GM19455 (cell line): ENCODE results near the gene TCP11.

Experiments
- ATAC-seq: cut with Tn5 transposase; IDR thresholded peaks from one replicate; pipeline ENCODE4 v1.9.1; 2021; ENCODE audit not compliant: unreplicated experiment

Gene TCP11

DNA sequence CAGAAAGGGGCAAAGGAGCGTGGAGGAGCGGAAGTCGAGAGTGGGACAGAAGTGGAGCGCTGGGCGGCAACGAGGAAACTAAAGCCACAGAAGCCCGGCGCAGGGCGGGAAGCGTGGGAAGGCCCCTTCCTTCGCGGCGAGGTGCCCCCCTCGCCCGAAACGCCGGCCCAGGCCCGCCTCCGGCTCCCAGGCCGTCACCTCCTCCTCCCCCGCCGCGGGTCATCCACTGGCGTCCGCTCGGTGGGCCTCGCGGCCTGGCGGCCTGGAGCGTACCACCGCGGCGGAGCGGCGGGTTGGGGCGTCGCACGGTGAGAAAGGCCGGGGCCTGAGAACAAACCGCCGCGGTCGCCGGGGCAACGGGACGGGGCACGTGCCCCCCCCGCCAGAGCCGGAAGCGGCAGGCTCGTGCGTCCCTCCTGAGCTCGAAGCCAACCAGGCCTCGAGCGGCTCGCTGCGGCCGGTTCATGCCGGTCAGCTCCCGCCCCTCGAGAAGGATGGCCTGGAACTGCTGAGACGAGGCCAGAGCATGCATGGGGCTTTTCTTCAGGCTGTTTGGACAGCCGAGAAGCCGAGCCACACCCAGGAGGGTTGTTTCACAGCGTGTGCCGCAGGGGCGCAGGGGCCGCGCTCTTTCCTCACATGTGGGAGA lies at the start of gene TCP11:
TCP11 (minus strand) TSS at position 333 of the 649 bp plus-strand sequence. CDS start 469 bp downstream, outside the sequence.
- no peak for ATAC-seq

DNA sequence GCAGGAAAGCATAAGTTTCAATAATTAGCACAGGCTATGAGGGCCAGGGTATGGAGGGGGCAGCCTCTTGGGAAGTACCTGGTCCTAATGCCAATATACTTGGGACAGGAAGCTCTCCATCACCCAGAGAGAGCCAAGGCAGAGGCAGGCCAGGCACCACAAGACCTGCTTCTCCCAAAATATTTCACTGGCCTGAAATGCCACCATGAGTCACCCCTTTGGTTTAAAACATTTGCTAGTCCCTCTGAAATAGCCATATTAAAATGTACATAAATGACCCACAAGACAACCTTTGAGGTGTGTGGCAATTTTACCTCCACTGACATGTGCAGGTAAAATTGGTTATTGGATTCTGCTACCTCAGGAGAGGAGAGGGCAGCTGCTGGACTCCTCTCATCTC lies 49.2 kb upstream of the TCP11 start:
- no peak for ATAC-seq

DNA sequence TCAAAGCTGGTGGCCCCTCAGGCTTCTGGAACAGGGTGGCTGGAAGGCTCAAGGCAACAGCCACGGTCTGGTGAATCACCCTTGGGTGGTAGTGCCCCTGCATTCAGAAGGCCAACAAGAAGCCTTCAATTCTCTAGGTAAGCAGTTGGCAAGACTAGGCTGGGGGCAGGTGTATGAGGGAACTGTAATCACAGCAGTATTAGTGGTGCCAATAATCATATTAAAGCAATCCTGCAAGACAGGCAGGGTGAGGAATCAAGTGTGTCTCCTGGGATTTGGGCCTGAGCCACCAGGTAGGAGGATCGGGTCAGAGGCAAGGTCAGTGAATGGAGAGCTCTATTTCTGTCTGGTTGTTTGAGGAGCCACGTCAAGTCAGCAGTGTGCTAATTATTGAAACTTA lies 47.7 kb upstream of the TCP11 start:
- no peak for ATAC-seq

DNA sequence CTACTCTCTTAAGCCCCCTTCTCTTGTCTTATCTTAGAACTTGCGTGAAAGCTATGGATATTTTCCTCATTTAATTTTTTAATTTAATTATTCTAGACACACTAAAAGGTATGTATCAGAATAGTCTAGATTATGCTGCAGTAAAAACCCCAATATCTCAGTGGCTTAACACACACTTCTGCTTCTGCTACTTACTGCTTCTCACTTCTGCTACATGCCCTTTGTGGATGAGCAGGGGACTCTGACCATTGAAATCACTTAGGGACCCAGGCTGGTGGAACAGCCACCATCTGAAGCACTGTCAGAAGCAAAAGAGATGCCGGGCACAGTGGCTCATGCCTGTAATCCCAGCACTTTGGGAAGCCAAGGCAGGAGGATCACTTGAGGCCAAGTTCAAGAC lies 45.4 kb upstream of the TCP11 start:
- ATAC-seq, result no peak

DNA sequence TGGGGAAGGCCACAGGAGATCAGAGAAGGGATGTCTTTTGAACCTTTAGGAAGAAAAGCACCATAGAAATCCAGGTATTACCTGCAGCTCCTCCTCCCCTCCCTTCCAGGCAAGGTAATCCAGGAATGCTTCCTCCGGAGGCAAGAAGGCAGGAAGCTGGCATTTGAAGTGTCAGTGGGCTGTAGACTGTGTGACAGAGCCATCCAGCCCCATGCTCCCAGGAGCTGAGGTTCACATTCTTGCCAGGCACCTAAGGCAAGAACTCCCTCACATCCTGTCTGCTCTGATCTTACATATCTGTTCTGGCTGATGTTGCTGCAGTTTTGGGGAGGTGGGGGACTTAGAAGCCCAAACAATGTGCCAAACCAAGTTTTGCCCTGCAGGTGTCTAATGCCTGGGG lies 44.8 kb upstream of the TCP11 start:
- ATAC-seq, result no peak

DNA sequence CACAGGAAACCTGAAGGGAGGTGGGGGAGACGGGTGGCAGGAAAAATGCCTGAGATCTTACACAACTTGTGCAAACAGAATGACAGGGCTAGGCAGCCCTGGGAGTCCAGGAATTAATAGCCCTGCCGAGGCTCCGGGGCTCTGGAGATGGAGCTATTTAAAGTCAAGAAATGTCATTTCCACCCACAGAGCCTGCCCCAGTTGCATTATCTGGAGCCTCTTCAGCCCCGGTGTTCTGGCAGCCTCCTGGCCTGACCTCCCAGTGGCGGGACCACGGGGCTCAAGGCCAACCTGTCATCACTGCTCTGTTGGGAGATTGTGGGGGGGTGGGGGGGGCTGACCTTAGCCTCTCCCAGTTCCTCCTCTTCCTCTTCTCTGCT lies 44.2 kb upstream of the TCP11 start:
- ATAC-seq, result no peak

DNA sequence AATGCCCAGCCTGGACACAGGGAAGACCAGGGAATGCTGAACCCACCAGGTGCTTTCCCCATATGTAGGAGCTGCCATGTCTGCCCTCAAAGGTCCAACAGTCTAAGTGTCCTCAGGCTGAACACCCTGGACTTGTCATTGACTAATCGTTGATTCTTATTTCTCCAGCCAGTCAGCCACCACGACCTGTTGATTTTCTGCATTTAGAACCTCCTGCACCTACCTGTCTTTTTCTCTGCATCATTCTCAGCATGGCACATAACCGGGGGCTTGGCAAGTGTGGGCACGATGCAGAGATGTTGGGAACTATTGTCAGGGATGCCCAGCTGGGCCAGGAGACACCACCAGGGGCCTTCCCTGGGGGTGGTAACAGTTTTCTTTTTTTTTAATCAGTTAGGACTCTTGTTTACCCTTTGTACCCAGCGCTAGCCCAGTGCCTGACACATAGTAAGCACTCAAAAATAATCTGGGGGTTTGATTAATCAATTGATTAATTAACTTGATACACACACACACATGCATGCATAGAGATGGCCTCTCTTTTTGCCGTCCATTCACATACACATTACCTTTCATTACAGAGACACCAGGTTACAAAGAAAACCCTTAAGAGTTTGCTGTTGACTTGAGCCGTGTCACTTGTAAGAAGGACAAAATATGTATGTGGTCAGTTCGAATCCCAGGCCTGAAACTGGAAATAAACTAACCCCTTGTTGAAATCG lies 43.6 kb upstream of the TCP11 start:
- ATAC-seq, result no peak

DNA sequence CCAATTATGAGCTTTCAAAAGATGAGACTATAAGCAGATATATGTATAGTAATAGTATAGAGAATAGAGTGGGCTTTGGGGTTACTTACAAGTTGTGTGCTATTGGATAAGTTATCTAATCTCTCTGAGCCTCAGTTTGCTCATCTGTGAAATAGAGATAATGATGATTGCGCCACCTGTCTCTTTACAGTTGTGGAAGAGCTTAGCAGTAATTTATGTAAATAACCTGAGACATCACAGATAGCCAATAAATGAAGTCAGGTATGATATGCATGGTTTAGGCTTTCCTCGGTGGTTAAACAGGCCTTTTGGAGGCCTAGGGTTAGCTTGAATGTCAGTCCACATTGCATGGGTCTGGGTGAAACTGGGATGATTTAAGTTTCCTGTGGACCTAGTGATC lies 42.8 kb upstream of the TCP11 start:
- ATAC-seq, result no peak

DNA sequence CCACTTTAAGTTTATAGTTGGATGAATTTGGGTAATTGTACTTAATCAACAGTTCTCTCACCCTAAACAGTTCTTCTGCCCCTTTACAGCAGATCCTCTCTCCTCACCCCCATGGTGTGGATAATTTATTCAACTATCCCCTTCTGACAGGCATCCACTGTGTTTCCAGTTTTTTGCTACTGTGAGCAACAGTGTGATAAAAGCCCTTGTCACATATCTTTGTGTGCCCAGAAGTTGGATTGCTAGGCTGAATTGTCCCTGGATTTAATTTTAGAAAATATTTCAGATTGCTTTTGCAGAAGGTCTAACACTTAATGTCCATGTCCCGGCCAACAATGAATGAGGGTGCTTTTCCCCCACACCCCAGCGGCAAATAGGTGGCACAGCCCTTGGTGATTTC lies 42.1 kb upstream of the TCP11 start:
- no peak for ATAC-seq

DNA sequence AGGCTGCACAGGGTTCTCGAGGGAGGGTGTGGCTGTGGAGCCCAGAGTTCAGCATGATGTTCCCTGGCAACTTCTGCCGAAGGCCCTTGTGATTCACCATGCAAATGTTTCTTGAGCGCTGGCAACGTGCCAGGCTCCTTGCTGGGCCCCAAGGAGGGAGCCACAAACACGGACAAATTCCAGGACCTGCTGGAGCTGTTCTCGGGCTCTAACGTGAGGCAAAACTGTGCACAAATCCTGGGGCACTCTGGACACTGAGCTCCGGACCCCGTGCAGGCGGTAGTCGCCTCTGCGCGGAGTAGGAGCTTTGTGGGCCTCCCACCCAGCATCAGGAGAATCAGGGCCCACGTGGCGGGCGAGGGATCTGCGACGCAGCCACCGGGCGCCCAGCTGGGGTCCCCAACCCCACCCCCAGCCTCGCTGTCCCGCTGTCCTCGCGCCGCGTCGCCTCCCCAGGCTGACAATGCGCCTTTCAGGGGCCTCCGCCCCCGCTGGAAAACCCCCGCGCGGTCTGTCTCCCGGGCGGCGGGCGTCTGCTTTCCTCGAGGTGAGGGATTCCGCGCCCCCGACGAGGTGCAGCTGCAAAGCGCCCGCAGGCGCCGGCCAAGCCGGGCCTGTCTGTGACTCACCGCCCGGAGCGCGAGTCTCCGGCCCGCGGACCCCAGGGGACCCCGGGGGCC lies 40.9 kb upstream of the TCP11 start:
- ATAC-seq, result no peak

DNA sequence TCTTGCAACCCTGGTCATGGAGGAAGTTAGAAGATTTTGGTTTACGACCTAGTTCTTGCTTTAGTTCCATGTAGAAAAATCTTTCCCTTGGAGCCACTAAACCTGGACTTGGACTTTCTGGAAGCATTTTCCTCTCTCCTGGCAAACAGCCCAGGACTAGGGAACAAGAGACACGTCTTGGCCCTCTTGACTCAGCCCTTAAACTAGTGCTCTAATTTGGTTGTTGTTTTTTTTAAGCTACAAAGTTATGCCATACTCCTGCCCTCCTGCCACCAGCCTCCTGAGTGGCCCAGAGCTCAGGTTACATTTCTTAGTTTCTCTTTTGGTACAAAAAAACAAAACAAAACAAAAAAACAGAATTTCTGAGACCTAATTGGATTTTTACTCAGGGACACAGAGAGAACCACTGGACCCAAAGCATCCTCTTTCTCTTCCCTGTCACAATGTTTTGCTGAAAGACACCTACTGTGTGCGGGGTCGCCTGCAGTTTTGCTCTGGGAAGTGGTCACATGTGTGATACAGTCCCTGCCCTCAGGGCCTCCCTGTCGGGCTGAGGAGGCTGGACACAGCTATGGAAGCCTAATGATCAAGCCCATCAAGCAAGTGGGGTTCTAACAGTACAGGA lies 40.3 kb upstream of the TCP11 start:
- ATAC-seq, result no peak

DNA sequence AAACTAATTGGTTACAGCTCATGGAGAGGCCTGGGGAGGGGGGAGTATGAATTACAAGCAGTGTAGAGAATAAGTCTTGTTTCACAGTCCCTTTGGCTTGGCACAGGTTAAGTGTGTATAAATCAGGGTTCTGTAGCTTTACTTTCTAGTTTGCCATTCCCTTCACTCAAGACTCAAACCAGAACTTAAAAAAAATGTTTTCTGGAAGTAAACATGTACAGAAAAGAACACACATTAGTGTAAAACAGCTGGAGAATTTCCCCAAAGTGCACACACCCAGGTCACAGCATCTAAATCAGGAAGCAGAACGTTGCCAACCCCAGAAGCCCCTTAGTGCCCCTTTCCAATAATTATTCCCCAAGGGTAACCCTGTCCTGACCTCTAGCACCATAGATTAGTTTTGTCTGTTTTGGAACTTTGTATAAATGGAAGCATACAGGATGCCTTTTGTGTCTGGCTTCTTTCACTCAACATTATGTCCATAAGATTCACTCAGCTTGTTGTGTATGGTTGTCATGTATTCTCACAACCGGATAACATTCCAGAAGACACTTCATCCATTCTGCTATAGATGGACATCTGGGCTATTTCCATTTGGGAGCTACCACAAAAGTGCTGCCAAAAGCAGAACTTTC lies 38.9 kb upstream of the TCP11 start:
- no peak for ATAC-seq

DNA sequence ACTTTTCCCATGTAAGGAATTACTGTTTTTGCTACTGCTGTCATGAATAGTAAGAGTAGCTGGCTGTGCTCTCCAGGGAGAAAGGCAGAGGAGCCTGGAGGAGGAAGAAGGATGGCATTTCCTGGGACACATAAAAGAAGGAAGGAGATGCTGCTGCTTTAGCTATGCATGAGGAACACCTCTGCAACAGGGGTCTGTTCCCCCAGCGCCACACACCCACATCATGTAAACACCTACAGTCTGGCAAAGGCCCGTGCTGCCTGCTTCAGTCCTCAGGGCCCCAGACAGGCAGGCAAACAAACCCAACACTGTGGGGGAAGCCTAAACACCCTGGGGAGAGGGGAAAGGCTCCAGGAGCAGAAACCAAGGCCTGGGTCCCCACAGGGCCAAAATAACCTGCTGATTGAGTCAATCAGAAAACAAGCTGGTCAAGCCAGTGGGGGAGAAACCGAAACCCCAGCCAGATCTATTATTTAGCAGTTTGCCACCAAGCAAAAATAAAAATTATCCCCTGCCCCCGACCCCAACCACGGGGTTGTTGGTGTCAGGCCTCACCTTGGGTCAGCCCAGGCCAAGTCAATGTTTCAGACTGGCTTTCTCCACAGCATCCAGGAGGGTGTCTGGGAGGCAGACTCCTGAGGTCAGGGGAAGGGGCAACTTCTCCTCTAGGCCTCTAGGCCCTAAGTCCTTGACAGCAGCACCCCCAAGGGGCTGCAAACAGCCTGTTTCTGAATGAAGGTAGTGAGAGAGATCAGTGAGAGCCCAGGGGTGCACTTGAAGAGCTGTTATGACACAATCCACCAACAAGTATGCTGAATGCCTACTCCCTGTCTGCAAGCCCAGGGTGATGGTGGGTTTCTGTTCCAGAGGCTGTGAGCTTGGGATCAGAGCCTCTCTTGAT lies 38.0 kb upstream of the TCP11 start:
- ATAC-seq, result no peak

DNA sequence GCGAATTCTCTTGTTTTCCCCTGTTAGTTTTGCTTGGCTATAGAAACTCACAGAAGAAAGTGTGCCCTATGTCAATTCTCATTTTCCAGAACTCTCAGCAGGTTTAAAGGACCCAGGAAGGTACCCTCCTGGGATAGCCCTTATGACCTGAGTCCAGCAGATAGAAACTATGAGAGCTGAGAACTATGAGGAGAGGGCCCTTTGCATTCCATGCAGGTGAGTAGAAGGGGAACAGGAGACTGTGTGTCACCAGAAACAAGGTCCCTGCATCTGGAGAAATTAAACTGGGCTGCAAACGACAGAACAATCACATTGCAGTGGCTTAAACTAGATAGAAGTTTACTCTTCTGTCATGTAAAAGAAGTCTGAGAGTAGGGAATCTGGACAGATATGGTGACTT lies 36.9 kb upstream of the TCP11 start:
- ATAC-seq, result no peak

DNA sequence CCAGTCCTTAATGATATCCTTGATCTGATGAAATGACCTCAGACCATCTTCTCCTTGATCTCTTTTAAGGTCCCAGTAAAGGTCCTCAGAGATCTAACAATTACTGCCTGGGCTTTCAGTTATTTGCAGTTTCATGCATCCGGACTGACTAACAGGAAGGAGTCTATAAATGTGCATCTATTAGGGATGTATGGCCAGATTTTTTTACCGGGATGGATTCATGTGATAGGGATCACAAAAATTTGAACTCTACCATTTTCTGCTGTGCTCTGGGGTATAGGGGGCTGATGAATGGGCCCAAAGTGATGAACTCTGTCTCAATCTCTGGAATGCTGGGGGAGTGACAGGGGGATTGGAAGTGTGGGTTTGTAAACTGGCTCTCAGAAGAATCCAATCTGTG lies 36.5 kb upstream of the TCP11 start:
- no peak for ATAC-seq

DNA sequence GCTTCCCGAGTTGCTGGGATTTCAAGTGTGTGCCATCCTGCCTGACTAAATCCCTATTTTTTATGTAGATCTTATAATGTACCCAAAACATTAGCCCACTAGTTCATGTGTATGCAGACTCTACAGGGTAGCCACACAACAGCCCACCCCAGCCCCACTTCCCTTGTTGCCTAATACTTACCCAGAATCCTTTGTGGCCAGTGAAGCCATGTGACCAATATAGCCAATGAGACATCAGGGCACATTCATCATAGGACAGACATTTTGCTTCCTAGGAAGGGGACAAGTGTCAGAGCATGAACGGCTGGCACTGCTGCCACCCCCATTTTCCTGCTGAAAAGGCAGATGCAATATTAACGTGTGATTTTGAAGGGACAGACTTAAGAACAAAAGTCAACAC lies 36.0 kb upstream of the TCP11 start:
- no peak for ATAC-seq

DNA sequence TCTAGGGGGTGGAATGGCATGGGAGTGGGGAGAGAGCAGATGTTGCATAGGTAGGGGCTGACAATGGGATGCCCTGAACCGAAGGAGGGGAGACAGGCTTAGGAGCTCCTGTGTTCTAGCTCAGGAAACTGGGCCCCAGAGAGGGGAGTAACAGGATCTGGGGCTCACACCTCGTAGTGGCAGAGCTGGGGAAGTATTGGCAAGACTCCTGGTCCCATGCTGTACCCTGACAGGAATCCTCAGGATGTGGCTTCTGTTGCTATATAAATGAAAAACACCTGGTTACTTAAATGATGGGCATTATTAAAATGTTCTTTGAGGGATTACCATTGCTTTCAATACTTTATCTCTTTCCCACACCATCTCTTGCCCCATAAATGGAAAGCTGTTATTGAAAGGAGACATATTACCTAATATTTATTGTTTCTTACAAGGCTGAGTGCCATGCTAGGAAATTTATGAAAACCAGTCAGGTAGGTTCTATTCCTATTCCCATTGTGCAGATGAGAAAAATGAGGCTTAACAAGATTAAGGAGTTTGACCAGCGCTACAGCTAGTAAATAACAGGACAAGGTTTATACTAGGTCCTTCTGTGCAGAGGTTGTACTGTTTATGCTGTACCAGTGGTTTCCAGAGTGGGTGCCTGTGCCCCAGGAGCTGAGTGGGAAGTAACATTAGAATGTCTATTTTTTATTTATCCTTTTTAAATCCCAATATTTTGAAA lies 35.3 kb upstream of the TCP11 start:
- no peak for ATAC-seq

DNA sequence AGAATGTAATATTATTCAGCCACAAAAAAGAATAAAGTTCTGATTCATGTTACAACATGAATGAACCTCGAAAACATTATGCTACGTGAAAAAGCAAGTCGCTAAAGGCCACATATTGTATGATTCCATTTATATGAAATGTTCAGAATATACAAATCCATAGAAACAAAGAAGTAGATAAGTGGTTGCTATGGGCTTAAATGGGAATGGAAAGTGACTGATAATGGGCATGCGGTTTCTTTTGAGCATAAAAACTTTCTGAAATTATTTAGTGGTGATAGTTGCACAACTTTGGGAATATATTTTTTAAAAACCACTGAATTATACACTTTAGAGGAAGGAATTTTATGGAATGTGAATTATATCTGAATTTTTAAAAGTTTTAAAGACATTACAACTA lies 33.4 kb upstream of the TCP11 start:
- ATAC-seq, result no peak

DNA sequence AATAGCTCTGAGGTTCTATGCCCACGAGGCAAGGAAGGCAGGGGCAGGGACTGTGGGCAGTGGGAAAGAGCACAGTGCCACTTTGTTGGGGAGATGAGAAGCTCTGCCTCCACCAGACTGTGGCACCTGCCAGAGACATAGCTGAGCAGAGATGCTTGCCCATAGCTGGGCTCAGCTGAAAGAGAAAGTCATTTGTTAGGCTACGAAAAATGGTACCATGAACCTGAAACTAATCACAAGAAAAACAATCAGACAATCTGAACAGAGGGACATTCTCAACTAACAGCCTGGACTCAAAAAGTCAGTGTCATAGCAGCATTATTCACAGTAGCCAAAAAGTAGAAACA lies 32.9 kb upstream of the TCP11 start:
- ATAC-seq, result no peak
